ENCODE measurements around the gene YIF1A.

The YIF1A gene, protein sequence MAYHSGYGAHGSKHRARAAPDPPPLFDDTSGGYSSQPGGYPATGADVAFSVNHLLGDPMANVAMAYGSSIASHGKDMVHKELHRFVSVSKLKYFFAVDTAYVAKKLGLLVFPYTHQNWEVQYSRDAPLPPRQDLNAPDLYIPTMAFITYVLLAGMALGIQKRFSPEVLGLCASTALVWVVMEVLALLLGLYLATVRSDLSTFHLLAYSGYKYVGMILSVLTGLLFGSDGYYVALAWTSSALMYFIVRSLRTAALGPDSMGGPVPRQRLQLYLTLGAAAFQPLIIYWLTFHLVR

GRCh38 chr11:66288671-66289547, at the start of gene YIF1A:
Gene YIF1A, minus strand, starts transcription at chr11:66289143. Its CDS starts 158 bp downstream, at chr11:66288985.
- peak; percentile 100 for DNase-seq (ENCODE audit: low spot score)

DNA sequence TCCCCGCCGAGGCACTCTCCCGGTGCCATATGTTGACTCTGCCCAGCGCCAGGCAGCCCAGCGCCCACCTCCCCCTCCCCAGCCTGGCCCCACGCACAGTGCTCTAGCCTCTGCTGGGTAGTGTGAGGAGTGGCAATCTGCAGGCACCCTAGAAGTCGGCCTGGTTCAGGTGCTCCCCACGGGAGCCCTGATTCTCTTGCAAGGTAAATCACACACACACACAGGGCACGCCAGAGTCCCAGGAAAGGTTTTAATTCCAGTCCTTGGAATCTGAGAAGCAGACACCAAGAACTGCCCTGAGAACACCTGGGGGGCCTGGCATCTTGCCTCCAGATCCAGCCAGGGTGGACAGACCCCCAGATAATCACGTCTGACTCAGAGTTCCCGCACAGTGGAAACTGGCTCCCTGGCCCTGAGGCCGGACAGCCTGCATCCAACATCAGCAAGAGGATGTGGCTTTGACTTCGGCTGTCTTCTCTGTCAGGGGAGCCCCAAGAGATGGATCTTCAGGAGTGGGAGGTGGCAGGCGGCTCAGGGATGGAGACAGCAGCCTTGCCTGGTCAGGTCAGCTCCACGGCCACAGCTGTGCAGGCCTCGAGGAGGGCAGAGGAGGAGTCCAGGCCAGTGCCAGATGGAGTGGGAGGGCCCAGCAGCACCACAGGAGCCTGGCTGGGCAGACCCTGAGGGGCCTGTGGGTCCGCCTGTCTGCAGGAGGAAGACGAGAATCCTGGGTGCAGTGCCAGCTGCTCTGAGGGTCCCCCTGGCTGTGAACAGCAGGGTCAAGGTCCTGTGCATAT, 48.4 kb upstream of the YIF1A start:
- no peak for DNase-seq (ENCODE audit: low spot score)

DNA sequence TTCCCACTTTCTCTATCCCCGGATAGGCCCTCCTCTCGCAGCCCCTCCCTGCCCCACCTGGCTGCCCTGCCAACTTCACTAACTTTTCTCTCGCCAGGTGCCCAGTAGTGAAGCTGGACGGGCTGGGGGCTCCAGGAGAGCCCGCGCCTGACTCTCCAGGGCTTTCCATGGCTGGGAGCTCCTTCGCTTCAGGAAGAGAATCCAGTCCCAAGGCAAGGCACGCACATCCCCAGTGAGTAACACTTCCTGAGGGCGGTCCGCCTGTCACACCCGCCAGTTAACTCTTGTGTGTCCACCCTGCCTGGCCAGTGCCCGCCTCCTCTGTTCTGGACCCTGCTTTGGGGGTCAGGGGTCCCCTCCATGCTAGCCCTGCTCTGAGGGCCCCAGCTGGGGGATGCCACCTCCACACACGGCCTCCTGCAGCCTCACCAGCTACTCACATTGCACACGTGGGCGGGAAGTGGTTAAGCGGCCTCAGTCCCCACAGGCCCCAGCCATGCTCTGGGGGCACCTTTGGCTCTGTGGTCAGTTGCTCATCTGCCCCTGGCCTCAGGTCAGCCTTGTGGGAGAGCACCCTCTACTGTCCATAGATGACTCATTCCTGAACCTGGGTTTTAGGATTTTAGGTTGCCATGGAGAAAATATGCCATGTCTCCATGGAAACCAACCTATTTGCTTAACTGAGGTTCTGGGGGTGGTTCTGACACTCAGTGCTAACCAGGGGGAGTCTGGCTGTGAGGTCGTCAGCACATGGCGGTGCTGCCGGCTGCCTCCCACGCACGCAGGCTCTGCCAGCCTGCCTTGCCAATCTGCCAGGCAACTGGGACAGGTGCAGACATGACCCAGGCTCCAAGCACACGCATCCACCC, 47.5 kb upstream of the YIF1A start, which contains the start of gene RIN1:
Gene RIN1 (minus strand): TSS at position 201 of the 869 bp plus-strand sequence. CDS start 32 bp downstream, at position 169.
- peak; percentile 97 for DNase-seq (ENCODE audit: low spot score)

GRCh38 chr11:66335531-66336233, 46.7 kb upstream of the YIF1A start:
- peak; percentile 35 for DNase-seq (ENCODE audit: low spot score)

- DNase-seq (ENCODE audit: low spot score) = no peak
Measured at GRCh38 chr11:66334605-66335442, 45.9 kb upstream of the YIF1A start.

GRCh38 chr11:66333896-66334604, 45.1 kb upstream of the YIF1A start:
- DNase-seq (ENCODE audit: low spot score) = no peak

DNA sequence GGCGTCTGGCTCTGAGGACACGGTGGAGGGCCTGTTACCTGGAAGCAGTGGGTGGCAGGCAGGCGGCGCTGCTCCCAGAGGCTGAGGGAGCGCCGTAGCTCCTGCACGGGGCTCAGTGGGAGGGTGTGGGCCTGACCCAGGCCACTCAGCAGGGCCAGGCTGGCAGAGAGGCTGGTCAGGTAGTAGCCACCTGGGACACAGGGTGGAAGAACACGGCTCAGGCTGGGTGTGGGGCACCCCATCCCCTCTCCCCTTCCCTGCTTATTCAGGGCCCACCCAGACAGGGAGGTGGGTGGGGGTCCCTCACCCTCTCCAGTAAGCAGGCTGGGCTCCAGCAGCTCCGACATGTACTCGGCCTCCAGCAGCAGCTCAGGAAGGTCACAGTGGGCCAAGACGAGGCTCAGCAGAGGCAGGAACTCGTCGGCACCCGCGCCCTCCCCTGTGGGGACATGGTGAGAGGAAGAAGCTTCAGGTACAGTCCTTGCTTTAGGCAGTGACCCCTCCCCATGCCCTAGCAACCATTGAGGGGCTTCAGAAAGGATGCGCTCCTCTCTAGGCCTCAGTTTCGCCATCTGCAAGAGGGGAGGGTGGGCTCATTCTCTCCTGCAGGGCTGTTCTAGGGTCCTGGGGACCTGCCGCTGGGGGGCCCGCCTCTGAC, 44.4 kb upstream of the YIF1A start:
- DNase-seq (ENCODE audit: low spot score) = no peak

DNA sequence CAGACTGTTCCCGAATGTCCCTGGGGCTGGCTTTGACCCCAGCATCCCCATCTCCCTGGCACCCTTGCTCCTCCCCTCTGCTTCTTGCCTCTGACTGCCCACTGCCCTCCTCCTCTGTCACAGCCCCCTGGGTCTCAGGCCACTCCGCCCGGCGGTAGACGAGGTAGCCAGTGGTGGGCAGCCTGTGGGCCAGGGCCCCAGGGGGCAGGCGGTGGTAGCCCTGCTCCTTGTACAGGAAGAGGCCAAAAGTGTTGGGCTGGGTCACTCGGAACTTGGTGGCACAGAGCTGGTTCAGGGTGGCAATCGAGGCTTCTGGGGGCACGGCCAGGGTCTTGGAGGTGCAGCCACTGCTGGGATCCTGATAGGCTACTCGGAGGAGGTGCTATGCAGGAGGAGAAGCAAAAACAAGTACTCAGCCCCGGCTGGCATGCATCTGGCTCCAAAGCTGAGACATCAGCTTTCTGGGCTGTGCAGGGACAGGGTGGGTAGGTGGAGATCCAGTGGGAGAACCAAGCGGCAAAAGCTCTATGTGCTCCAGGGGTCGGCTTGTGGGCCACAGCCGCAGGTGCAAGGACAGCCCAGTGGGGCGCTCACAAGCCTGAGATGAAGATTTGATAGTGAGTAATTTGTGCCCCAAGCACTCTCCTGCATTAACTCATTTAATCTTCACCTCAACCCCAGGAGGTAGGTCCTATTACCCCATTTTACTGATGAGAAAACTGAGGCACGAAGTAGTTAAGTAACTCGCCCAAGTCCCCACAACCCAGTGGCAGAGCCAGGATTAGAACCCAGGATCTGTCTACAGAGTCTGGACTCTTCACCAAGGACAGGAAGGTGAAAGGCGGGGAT, 43.7 kb upstream of the YIF1A start:
- DNase-seq (ENCODE audit: low spot score) = no peak

- no peak for DNase-seq (ENCODE audit: low spot score)
Measured at GRCh38 chr11:66331542-66332370, 42.8 kb upstream of the YIF1A start.

DNA sequence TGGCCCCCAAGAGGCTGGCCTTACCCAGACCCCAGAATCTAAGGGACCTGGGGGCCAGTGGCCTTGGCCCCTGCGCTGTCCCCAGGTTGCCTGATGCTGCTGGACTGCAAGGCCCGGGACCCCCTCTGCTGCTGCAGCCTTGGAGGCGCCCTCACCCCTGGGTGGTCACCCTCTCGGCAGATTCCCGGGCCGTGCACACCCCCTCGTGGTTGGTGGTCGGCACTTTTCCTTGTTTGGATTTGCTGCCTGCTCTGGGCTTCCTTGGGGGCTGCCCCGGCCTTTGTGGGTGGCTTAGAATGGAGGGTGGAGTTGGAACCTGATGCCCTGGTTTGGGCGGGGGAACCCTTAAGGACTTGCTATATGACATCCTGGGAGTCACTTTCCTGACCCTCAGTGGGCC, 42.0 kb upstream of the YIF1A start:
- no peak for DNase-seq (ENCODE audit: low spot score)

- no peak for DNase-seq (ENCODE audit: low spot score)
Measured at GRCh38 chr11:66329165-66329673, 40.3 kb upstream of the YIF1A start.

- peak; percentile 60 for DNase-seq (ENCODE audit: low spot score)
Measured at GRCh38 chr11:66328302-66329144, 39.6 kb upstream of the YIF1A start.

DNA sequence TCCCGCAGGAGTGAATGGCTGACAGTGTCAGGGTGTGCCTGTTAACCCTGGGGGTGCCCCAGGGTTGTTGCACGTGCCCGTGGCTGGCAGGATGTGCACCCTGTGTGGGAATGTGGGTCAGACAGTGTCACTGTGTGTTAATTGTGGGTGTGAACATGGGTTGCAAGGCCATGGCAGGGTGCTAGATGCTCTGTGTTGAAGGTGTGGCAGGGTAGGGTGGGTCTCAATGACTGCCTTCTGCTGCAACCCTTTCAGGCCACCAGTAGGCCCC, 39.0 kb upstream of the YIF1A start:
- no peak for DNase-seq (ENCODE audit: low spot score)

GRCh38 chr11:66327171-66328030, 38.5 kb upstream of the YIF1A start:
- DNase-seq (ENCODE audit: low spot score) = no peak

Data from COLO829 (cell line).